Measurements from ENCODE around the gene LMF1.

LMF1 gene

GRCh38 chr16:873243-873661 is 97.5 kb downstream of the LMF1 start:
- no peak for TF ChIP-seq Cebpa-rat (IDR thresholded peaks at IDR 0.05)
- peaks cover 0 to 56% (median 0%) of the 10 kb centered on the region in 11 experiments; a peak in 10 of 22 replicates for H3K27me3 ChIP-seq
- peak overlapping the region; percentile 69 to 100 (median 91); a peak in 21 of 22 replicates for H3K4me2 ChIP-seq
- peaks cover 0 to 66% (median 12%) of the 10 kb centered on the region in 11 experiments; a peak in 14 of 22 replicates for H4K20me1 ChIP-seq
- no peak overlapping the region for H3K4me3 ChIP-seq
- peaks cover 0 to 2% (median 0%) of the 10 kb centered on the region in 11 experiments; a peak in 2 of 22 replicates for H3K9me3 ChIP-seq (replicated peaks in 1 of 11)
- H3K4me1 ChIP-seq = peaks cover 65 to 96% (median 89%) of the 10 kb centered on the region in 10 experiments
- peak overlapping the region in 5 of 11 experiments; percentile 16 to 80 (median 77); a peak in 9 of 22 replicates for H3K9ac ChIP-seq
- H3K27ac ChIP-seq = peak overlapping the region in 6 of 11 experiments; percentile 23 to 87 (median 82); a peak in 10 of 22 replicates
- peaks cover 0 to 8% (median 0%) of the 10 kb centered on the region in 11 experiments; a peak in 8 of 22 replicates for H3K36me3 ChIP-seq

- Histone ChIP-seq H3K4me2 (peak overlapping the region; percentile 69 to 100 (median 91)), H3K36me3 (peaks cover 0 to 14% (median 4%) of the 10 kb centered on the region in 11 experiments; a peak in 15 of 22 replicates), H4K20me1 (peaks cover 0 to 60% (median 8%) of the 10 kb centered on the region in 11 experiments; a peak in 14 of 22 replicates), H3K4me3 (peak overlapping the region in 3 of 10 experiments; percentile 2 to 40 (median 13); a peak in 1 of 20 replicates), H3K27ac (peak overlapping the region in 7 of 11 experiments; percentile 2 to 87 (median 80); a peak in 14 of 22 replicates), H3K9me3 (replicated peaks in 1 of 11) (peaks cover 0 to 8% (median 2%) of the 10 kb centered on the region in 11 experiments; a peak in 16 of 22 replicates), H3K27me3 (peaks cover 0 to 56% (median 0%) of the 10 kb centered on the region in 11 experiments; a peak in 10 of 22 replicates), H3K4me1 (peaks cover 58 to 90% (median 82%) of the 10 kb centered on the region in 10 experiments), H3K9ac (peak overlapping the region in 6 of 11 experiments; percentile 18 to 80 (median 76); a peak in 9 of 22 replicates)
- no peak for TF ChIP-seq Cebpa-rat (IDR thresholded peaks at IDR 0.05)
Measured at GRCh38 chr16:872436-873242, 98.1 kb downstream of the LMF1 start.

- TF ChIP-seq Cebpa-rat (IDR thresholded peaks at IDR 0.05) = no peak
- H3K9me3 ChIP-seq (replicated peaks in 1 of 11) = peaks cover 0 to 16% (median 11%) of the 10 kb centered on the region in 11 experiments; a peak in 18 of 22 replicates
- peaks cover 0 to 23% (median 13%) of the 10 kb centered on the region in 11 experiments; a peak in 19 of 22 replicates for H3K36me3 ChIP-seq
- H4K20me1 ChIP-seq = peaks cover 0 to 51% (median 6%) of the 10 kb centered on the region in 11 experiments; a peak in 13 of 22 replicates
- peak overlapping the region in 10 of 11 experiments; percentile 16 to 87 (median 74); a peak in 19 of 22 replicates for H3K27ac ChIP-seq
- peaks cover 50 to 81% (median 74%) of the 10 kb centered on the region in 10 experiments for H3K4me1 ChIP-seq
- H3K4me3 ChIP-seq = peak overlapping the region; percentile 1 to 61 (median 48); a peak in 14 of 20 replicates
- H3K9ac ChIP-seq = peak overlapping the region in 7 of 11 experiments; percentile 51 to 80 (median 74); a peak in 16 of 22 replicates
- H3K27me3 ChIP-seq = peaks cover 0 to 53% (median 0%) of the 10 kb centered on the region in 11 experiments; a peak in 10 of 22 replicates
- peak overlapping the region; percentile 69 to 100 (median 91) for H3K4me2 ChIP-seq
Measured at GRCh38 chr16:871562-872345, 99.0 kb downstream of the LMF1 start.

GRCh38 chr16:870856-871561 is 99.8 kb downstream of the LMF1 start:
- peak overlapping the region in 9 of 11 experiments; percentile 48 to 80 (median 67); a peak in 19 of 22 replicates for H3K9ac ChIP-seq
- peaks cover 0 to 46% (median 0%) of the 10 kb centered on the region in 11 experiments; a peak in 10 of 22 replicates for H3K27me3 ChIP-seq

GRCh38 chr16:869823-870641 is 100.8 kb downstream of the LMF1 start:
- Histone ChIP-seq H4K20me1 (peaks cover 0 to 35% (median 6%) of the 10 kb centered on the region in 11 experiments; a peak in 12 of 22 replicates), H3K27ac (peak overlapping the region in 7 of 11 experiments; percentile 64 to 88 (median 83); a peak in 15 of 22 replicates), H3K9me3 (replicated peaks in 1 of 11) (peaks cover 0 to 34% (median 28%) of the 10 kb centered on the region in 11 experiments; a peak in 18 of 22 replicates), H3K4me3 (peak overlapping the region in 4 of 10 experiments; percentile 49 to 58 (median 52); a peak in 8 of 20 replicates), H3K27me3 (peaks cover 0 to 36% (median 0%) of the 10 kb centered on the region in 11 experiments; a peak in 10 of 22 replicates), H3K36me3 (peaks cover 0 to 31% (median 22%) of the 10 kb centered on the region in 11 experiments; a peak in 17 of 22 replicates), H3K4me1 (peaks cover 45 to 69% (median 63%) of the 10 kb centered on the region in 10 experiments), H3K9ac (peak overlapping the region in 7 of 11 experiments; percentile 51 to 80 (median 74); a peak in 13 of 22 replicates), H3K4me2 (peak overlapping the region; percentile 69 to 100 (median 91))
- no peak for TF ChIP-seq Cebpa-rat (IDR thresholded peaks at IDR 0.05)

More at GRCh38 chr16:870856-871561, 99.8 kb downstream of the LMF1 start:
- TF ChIP-seq Cebpa-rat (IDR thresholded peaks at IDR 0.05) = no peak
- peaks cover 0 to 24% (median 18%) of the 10 kb centered on the region in 11 experiments; a peak in 18 of 22 replicates for H3K9me3 ChIP-seq (replicated peaks in 1 of 11)
- peaks cover 0 to 30% (median 19%) of the 10 kb centered on the region in 11 experiments; a peak in 19 of 22 replicates for H3K36me3 ChIP-seq
- H3K4me2 ChIP-seq = peak overlapping the region; percentile 69 to 100 (median 91)
- peak overlapping the region; percentile 1 to 61 (median 48); a peak in 19 of 20 replicates for H3K4me3 ChIP-seq
- H4K20me1 ChIP-seq = peaks cover 0 to 44% (median 6%) of the 10 kb centered on the region in 11 experiments; a peak in 12 of 22 replicates
- H3K27ac ChIP-seq = peak overlapping the region in 10 of 11 experiments; percentile 16 to 88 (median 74); a peak in 20 of 22 replicates
- H3K4me1 ChIP-seq = peaks cover 45 to 79% (median 72%) of the 10 kb centered on the region in 10 experiments
